HG03139 (cell line): Measurements from ENCODE around the gene IRF2BPL.

Experiments used
- ATAC-seq: cut with Tn5 transposase; IDR thresholded peaks from one replicate; pipeline ENCODE4 v1.9.1; 2021; ENCODE audit not compliant: unreplicated experiment

IRF2BPL gene

GRCh38 chr14:77028384-77029231, at the start of gene IRF2BPL:
Gene IRF2BPL (minus strand): TSS chr14:77028708. CDS start chr14:77027792, 916 bp downstream.
- peak; percentile 70 for ATAC-seq

GRCh38 chr14:77077040-77077439, 48.5 kb upstream of the IRF2BPL start:
- no peak for ATAC-seq

DNA sequence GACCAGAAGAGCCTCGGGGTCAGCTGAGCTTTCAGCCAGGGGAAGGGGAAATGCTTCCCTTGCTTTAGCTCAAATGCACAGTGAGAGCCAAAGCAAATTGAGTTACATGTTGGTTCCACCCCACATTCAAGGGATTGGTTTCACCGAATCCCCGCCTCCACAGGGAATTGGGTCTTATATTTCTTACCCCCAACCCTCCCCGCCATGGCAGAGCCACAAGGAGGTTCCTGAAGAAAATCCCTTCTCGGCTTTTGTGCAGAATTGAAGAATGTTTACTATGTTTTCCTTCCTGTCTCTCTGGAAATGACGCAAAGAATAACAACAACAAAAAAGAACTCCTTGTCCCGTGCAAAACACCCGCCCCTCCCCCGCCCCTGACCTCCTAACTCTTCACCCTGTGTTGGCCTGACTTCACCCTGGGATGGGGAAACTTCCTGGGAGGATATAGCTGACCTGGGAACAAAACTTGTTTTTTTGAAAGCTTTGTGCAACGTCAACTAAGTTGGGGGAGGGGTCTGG, 47.7 kb upstream of the IRF2BPL start:
- ATAC-seq: no peak

DNA sequence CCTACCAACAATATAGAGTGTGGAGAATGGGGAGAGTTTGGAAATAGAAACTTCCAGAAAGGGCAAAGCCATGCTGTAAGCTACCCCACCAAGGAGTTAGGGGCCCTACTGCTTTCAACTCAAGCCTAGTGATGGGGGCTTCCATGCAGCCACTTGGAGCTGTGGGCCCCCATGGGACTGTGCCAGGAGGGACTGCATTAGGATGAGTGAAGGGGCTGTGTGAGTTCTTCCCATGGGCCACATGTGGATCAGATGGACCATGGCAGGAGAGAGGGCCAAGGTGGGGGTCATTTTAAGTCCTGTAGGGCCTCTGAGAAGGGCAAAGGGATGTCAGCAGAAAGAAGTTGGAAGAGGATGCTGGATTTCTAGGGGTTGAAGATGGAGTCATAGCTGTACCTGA, 46.5 kb upstream of the IRF2BPL start:
- no peak for ATAC-seq

- ATAC-seq: no peak
These were observed 43.5 kb upstream of the IRF2BPL start for GRCh38 chr14:77071938-77072388.

DNA sequence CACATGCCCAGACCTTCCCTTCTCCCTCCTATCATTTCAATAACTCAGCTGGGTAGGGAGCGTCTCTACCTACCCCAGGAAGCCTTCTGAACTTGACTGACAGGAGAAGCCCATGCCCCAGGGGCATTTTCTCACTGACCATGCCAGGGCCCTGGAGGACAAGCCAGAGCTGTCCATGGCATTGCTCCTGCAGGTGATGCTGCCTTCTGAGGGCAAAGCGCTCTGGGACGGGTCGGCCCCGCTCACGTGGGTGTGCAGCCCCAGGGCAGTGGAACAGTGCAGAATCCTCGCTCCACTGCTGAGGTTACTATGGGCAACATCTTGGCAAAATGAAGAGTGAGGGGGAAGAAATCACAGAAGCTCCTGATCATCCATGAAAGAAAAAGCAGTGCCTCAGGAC, 41.0 kb upstream of the IRF2BPL start:
- ATAC-seq: no peak

DNA sequence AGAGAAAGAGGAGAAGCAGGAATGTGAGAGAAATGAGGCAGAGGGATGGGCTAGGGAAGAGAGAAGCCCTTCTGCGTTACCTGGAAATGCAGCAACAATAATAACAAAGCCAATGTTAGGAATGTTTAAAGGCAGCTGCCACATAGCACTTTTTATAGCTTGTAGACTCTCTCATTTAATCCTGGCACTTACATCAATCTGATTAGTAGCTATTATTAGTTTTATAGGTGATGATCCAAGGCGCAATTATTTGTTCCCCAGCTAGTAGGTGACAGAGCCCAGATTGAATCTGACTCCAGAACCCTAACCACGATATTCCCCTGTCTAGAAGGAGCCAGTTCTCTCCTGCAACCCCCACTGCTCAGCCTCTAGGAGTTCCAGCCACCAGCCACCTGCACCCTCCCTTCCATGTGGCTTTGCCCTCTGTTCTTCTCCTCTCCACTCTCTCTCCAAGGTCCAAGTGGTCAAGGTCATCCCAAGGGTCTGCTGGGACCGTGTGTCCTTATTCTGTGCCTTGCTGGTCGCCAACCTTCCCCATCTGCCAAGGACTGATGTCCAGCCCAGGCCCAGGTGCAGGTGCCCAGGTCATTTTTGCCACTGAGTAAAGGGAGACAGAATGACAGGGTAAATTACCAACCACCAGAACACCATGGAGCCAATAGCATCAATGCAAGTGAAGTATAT, 40.2 kb upstream of the IRF2BPL start:
- no peak for ATAC-seq

- no peak for ATAC-seq
These were observed 39.4 kb upstream of the IRF2BPL start for GRCh38 chr14:77067632-77068516.

DNA sequence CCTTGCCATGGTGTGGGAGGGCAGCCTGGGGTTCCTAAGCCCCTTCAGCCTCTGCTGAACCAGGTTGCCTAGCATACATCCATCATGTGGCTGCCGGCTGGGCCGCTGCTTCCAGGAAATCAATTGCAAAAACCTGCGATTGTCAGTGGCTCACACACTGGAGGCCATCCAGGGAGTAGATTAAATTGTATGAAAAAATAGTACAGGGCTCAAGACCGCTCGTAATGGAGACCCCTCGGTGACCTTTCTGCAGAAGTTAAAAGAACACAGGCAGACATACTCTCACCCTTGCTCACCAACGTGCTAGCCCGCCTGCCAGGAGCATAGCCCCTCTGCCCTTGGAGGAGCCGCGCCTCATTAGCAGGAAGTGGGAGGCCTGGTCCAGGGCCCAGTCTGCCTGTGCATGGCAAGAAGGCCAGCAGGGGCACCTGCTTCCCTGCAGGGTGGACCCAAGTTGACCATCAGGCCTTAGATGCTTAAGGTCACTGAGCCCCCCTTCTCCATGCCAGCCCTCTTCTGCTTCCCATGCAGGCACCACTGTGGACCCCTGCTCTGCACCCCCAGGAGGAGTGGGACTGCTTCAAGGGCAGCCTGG, 38.2 kb upstream of the IRF2BPL start:
- ATAC-seq: no peak

GRCh38 chr14:77065851-77066577, 37.5 kb upstream of the IRF2BPL start:
- no peak for ATAC-seq

DNA sequence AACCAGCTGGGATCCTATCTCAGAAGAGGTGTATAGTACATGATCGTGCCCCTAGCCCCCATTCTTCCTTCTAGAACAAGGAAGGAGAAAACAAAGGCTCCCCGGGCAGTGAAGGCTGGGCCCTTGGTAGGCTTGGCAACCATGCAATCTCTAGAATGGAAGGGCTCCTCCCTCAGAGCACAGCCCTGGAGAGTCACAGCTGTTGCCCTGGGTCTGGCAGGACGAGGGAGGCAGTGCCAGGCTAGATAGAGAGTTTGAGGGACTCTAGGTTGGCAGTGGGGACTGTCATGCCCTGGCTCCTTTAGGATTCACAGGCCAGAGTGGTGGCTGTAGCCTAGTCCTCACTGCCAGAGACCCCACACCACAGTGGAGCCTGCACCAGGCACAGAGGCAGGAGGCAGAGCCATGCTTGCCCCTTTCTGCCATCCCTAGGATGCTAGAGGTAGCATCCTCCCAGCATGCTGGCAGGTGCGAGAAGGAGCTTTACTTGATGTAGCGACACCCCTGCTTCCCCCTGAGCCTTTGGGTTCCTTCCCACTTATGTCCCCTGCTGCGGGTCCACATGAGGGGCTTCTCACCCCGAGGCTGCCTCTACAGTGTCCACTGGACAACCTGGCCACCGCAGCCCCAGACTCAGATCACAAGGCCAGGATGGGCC, 36.1 kb upstream of the IRF2BPL start:
- ATAC-seq: no peak

DNA sequence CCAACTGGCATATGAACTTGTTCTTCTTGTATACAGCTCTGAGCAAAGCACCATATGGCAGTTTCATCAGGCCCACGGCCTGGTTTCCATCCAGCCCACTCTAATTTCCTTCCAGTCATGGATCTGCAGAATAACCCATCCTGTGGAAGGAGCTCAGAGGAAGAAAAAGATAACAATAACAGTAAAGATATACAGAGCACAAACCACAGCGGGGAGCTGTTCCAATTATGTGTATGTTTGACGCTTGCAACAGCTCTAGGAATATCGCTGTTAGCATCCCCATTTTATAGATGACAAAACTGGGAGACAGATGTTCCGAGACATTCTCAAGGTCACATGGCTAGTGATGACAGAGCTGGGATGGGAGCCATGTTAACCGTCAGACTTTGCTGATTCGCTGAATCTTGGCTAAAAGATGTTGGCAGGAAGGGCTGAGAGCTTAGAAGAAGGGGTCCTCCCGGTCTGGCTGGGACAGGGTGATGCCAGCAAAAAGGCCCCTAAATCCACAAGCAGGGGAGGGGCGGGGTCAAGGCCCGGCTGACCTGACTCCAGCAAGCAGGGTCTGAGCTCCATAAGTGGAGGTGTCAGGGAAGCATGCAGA, 35.2 kb upstream of the IRF2BPL start:
- no peak for ATAC-seq

- ATAC-seq: no peak
These were observed 33.8 kb upstream of the IRF2BPL start for GRCh38 chr14:77062261-77062660.

- no peak for ATAC-seq
These were observed 33.2 kb upstream of the IRF2BPL start for GRCh38 chr14:77061630-77062257.

DNA sequence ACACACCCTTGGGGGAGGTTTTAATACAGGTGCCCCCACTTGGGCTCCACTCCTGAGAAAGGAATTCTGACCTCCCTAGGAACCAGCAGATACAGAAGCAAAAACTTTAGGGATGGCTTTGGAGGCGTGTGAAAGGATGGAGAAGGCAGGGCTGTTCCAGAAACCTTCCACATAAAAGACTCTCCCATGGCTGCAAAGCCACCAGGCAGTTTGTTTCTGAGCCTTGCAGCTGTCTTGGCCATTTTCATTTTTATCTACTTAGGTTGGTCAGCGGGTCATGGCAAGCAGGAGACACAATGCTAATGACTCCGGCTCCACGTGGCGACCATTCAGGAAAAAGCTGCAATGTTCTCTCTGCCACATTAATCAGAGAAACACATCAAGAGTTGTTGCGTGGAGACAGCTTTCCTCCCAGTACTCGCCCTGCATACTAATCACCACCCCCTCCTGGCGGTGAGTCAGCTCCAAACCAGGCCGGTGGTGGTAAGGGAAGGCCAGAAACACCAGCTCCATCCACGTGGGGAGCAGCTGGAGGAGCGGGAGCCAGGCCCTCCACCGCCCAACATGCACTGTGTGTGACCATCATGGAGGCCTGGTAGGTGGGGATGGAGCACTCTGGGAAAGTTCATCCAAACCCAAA, 30.9 kb upstream of the IRF2BPL start:
- ATAC-seq: no peak

- ATAC-seq: no peak
These were observed 30.3 kb upstream of the IRF2BPL start for GRCh38 chr14:77058785-77059184.

- ATAC-seq: no peak
These were observed 29.6 kb upstream of the IRF2BPL start for GRCh38 chr14:77058117-77058516.

DNA sequence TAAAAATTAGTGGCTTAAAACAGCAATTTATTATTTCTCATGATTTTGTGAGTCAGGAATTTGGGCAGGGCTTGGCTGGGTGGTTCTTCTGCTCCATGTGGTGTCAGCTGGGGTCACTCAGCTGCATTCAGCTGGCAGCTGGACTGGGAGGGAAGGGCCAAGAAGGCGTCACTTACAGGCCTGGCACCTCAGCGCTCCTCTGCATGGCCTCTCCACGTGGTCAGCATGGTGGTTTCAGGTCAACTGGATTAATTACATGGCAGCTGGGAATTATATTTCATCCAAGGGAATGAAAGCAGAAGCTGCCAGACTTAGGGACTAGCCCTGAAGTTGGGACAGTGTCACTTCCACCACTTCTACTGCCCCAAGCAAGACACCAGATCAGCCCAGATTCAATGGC, 27.5 kb upstream of the IRF2BPL start:
- ATAC-seq: no peak
